Measurements from ENCODE around the gene SETDB2. TPM values are rescaled to one million over a fixed set of nuclear protein-coding genes. Genes with fewer than 3 reads are reported as not detected.

The SETDB2 gene
- total RNA-seq, 1 experiment from 2014 or later: 2.7 TPM

- DNase-seq (no peak), ATAC-seq (no peak)
- no peak overlapping the region for H3K27ac ChIP-seq (ENCODE audit: low read length)
- no peak for TF ChIP-seq CTCF (conservative IDR thresholded peaks at IDR 0.05; ENCODE audit: low read depth, low read length)
- no peak for TF ChIP-seq EZH2 (IDR thresholded peaks at IDR 0.05; ENCODE audit: low read length, unreplicated experiment)
- no peak for TF ChIP-seq EZH2phosphoT487 (IDR thresholded peaks at IDR 0.05; ENCODE audit: borderline replicate concordance, low read length)
- H3F3A ChIP-seq (ENCODE audit: low read length, unreplicated experiment): no peaks in the 10 kb centered on the region
- H3K27me3 ChIP-seq (ENCODE audit: low read length): no peaks in the 10 kb centered on the region
- no peaks in the 10 kb centered on the region for H3K36me3 ChIP-seq (ENCODE audit: low read depth, low read length)
- no peaks in the 10 kb centered on the region for H3K9me3 ChIP-seq (ENCODE audit: low read length)
- no peak overlapping the region for H3K4me3 ChIP-seq (ENCODE audit: low read length)
- intact Hi-C loops (cut with micrococcal nuclease): no loop called here
- CTCF ChIA-PET: no interaction called here
- H3K9ac ChIP-seq (ENCODE audit: low read length): no peak overlapping the region
- H4K20me1 ChIP-seq (ENCODE audit: low read length): no peaks in the 10 kb centered on the region
- no peak overlapping the region for H2AFZ ChIP-seq (ENCODE audit: low read length)
- H3K79me2 ChIP-seq (ENCODE audit: low read length): no peaks in the 10 kb centered on the region
- no TSS peak for BruUV-seq (replicated peaks)
- no peak overlapping the region for H3K4me2 ChIP-seq (ENCODE audit: low read length)
- H3K4me1 ChIP-seq (ENCODE audit: insufficient read depth, low read length): no peaks in the 10 kb centered on the region
- H3K9me2 ChIP-seq (replicated peaks; ENCODE audit: low read length): no peaks in the 10 kb centered on the region
- POLR2A ChIA-PET (ENCODE audit: unreplicated experiment): interaction anchor here (0.6 kb wide), 1 partner anchor 75 kb away, joined by 4 read pairs; no protein-coding TSS in a partner anchor
Measured at GRCh38 chr13:49410006-49410405, 34.1 kb upstream of the SETDB2 start.

- Histone ChIP-seq H3F3A (ENCODE audit: low read length, unreplicated experiment) (no peaks in the 10 kb centered on the region), H3K4me1 (ENCODE audit: insufficient read depth, low read length) (no peaks in the 10 kb centered on the region), H3K9me3 (ENCODE audit: low read length) (no peaks in the 10 kb centered on the region), H3K4me3 (ENCODE audit: low read length) (no peak overlapping the region), H3K36me3 (ENCODE audit: low read depth, low read length) (no peaks in the 10 kb centered on the region), H3K9ac (ENCODE audit: low read length) (no peak overlapping the region), H2AFZ (ENCODE audit: low read length) (no peak overlapping the region), H3K79me2 (ENCODE audit: low read length) (no peaks in the 10 kb centered on the region), H3K4me2 (ENCODE audit: low read length) (no peak overlapping the region), H3K9me2 (replicated peaks; ENCODE audit: low read length) (no peaks in the 10 kb centered on the region), H3K27ac (ENCODE audit: low read length) (no peak overlapping the region), H4K20me1 (ENCODE audit: low read length) (no peaks in the 10 kb centered on the region), H3K27me3 (ENCODE audit: low read length) (no peaks in the 10 kb centered on the region)
- DNase-seq (no peak), ATAC-seq (no peak)
- TF ChIP-seq CTCF (conservative IDR thresholded peaks at IDR 0.05; ENCODE audit: low read depth, low read length) (no peak), EZH2phosphoT487 (IDR thresholded peaks at IDR 0.05; ENCODE audit: borderline replicate concordance, low read length) (no peak), EZH2 (IDR thresholded peaks at IDR 0.05; ENCODE audit: low read length, unreplicated experiment) (no peak)
- intact Hi-C loops (cut with micrococcal nuclease): no loop called here
- ChIA-PET POLR2A (ENCODE audit: unreplicated experiment) (interaction anchor here (0.6 kb wide), 1 partner anchor 76 kb away, joined by 4 read pairs; no protein-coding TSS in a partner anchor), CTCF (no interaction called here)
- BruUV-seq (replicated peaks): no TSS peak
Measured at GRCh38 chr13:49410477-49410876, 33.6 kb upstream of the SETDB2 start.

- Histone ChIP-seq H4K20me1 (ENCODE audit: low read length) (no peaks in the 10 kb centered on the region), H3F3A (ENCODE audit: low read length, unreplicated experiment) (no peaks in the 10 kb centered on the region), H3K9ac (ENCODE audit: low read length) (no peak overlapping the region), H3K4me3 (ENCODE audit: low read length) (no peak overlapping the region), H3K27me3 (ENCODE audit: low read length) (no peaks in the 10 kb centered on the region), H3K4me1 (ENCODE audit: insufficient read depth, low read length) (no peaks in the 10 kb centered on the region), H3K79me2 (ENCODE audit: low read length) (no peaks in the 10 kb centered on the region), H3K4me2 (ENCODE audit: low read length) (no peak overlapping the region), H3K36me3 (ENCODE audit: low read depth, low read length) (no peaks in the 10 kb centered on the region), H3K9me2 (replicated peaks; ENCODE audit: low read length) (no peaks in the 10 kb centered on the region), H3K27ac (ENCODE audit: low read length) (no peak overlapping the region), H2AFZ (ENCODE audit: low read length) (no peak overlapping the region), H3K9me3 (ENCODE audit: low read length) (no peaks in the 10 kb centered on the region)
- CTCF ChIA-PET: no interaction called here
- BruUV-seq (replicated peaks): no TSS peak
- intact Hi-C loops (cut with micrococcal nuclease): no loop called here
- ATAC-seq: no peak
- no peak for DNase-seq
- no peak for TF ChIP-seq EZH2phosphoT487 (IDR thresholded peaks at IDR 0.05; ENCODE audit: borderline replicate concordance, low read length)
- no peak for TF ChIP-seq EZH2 (IDR thresholded peaks at IDR 0.05; ENCODE audit: low read length, unreplicated experiment)
- no peak for TF ChIP-seq CTCF (conservative IDR thresholded peaks at IDR 0.05; ENCODE audit: low read depth, low read length)
- POLR2A ChIA-PET (ENCODE audit: unreplicated experiment): no interaction called here
Measured at GRCh38 chr13:49411353-49411752, 32.7 kb upstream of the SETDB2 start.

All from PC-3 (cell line).